Measurements from ENCODE around the gene PLVAP.

PLVAP gene

GRCh38 chr19:17359905-17360800 is 17.0 kb downstream of the PLVAP start:
- DNase-seq (ENCODE audit: low read depth in 2 of 2): no peak

- no peak for DNase-seq (ENCODE audit: low read depth in 2 of 2)
Measured at GRCh38 chr19:17358395-17358794, 18.7 kb downstream of the PLVAP start.

GRCh38 chr19:17357724-17358123 is 19.4 kb downstream of the PLVAP start:
- DNase-seq (ENCODE audit: low read depth in 2 of 2): no peak

- no peak for DNase-seq (ENCODE audit: low read depth in 2 of 2)
Measured at GRCh38 chr19:17357078-17357666, 20.0 kb downstream of the PLVAP start.

GRCh38 chr19:17353386-17353785 is 23.8 kb downstream of the PLVAP start:
- DNase-seq (ENCODE audit: low read depth in 2 of 2): no peak

- no peak for DNase-seq (ENCODE audit: low read depth in 2 of 2)
Measured at GRCh38 chr19:17352608-17353280, 24.4 kb downstream of the PLVAP start.

GRCh38 chr19:17351815-17352435 is 25.2 kb downstream of the PLVAP start:
- no peak for DNase-seq (ENCODE audit: low read depth in 2 of 2)

GRCh38 chr19:17348700-17349099 is 28.4 kb downstream of the PLVAP start:
- DNase-seq (ENCODE audit: low read depth in 2 of 2): no peak

GRCh38 chr19:17347877-17348276 is 29.3 kb downstream of the PLVAP start:
- no peak for DNase-seq (ENCODE audit: low read depth in 2 of 2)

- no peak for DNase-seq (ENCODE audit: low read depth in 2 of 2)
Measured at GRCh38 chr19:17347361-17347760, 29.8 kb downstream of the PLVAP start.

- peak; percentile 51 to 59 for DNase-seq (ENCODE audit: low read depth in 2 of 2)
Measured at GRCh38 chr19:17346109-17346671, 31.0 kb downstream of the PLVAP start.

- DNase-seq (ENCODE audit: low read depth in 2 of 2): no peak
Measured at GRCh38 chr19:17341845-17342244, 35.3 kb downstream of the PLVAP start.

GRCh38 chr19:17341386-17341785 is 35.8 kb downstream of the PLVAP start:
- no peak for DNase-seq (ENCODE audit: low read depth in 2 of 2)

GRCh38 chr19:17340871-17341357 is 36.2 kb downstream of the PLVAP start:
- DNase-seq (ENCODE audit: low read depth in 2 of 2): no peak

- no peak for DNase-seq (ENCODE audit: low read depth in 2 of 2)
Measured at GRCh38 chr19:17340302-17340870, 36.8 kb downstream of the PLVAP start.

- no peak for DNase-seq (ENCODE audit: low read depth in 2 of 2)
Measured at GRCh38 chr19:17339088-17339741, 37.9 kb downstream of the PLVAP start.

GRCh38 chr19:17338433-17339078 is 38.6 kb downstream of the PLVAP start:
- no peak for DNase-seq (ENCODE audit: low read depth in 2 of 2)

- no peak for DNase-seq (ENCODE audit: low read depth in 2 of 2)
Measured at GRCh38 chr19:17337675-17338432, 39.3 kb downstream of the PLVAP start.

- DNase-seq (ENCODE audit: low read depth in 2 of 2): peak; percentile 96 to 97
Measured at GRCh38 chr19:17336872-17337674, 40.1 kb downstream of the PLVAP start, which contains the start of gene GTPBP3. Gene GTPBP3 (plus strand): TSS chr19:17337553. CDS start chr19:17337612, 59 bp downstream.

All from stimulated activated CD8-positive, alpha-beta memory T cell treated with anti-CD3 and anti-CD28 coated beads, Interleukin-7, amount 100 ng/mL, for 4 hours (primary cell).